Activated naive CD4-positive, alpha-beta T cell treated with anti-CD3 and anti-CD28 coated beads, Interleukin-2, amount 10 ng/mL, durations not matched to agents 7 days and 5 days (primary cell): ENCODE measurements around the gene LTB4R.

Source experiments
- CTCF ChIA-PET: fragments of 350-600 bp; sonication (Branson Sonifier 250); formaldehyde crosslinking; loops from one replicate; lab custom pipeline; 2021; ENCODE audit warnings: antibody characterized with exemption; lab: Charles Lee
- DNase-seq: peaks from one replicate; pipeline ENCODE4 v3.0.0-alpha.2; 2020
- H3K27ac Mint-ChIP-seq: one replicate; pipeline ENCODE4 v1.8.0; 2021; ENCODE audit warnings: mild to moderate bottlenecking, moderate library complexity, mixed read lengths
- H3K27me3 Mint-ChIP-seq: one replicate; pipeline ENCODE4 v1.8.0; 2021; ENCODE audit warnings: mild to moderate bottlenecking, mixed read lengths
- H3K36me3 Mint-ChIP-seq: one replicate; pipeline ENCODE4 v1.8.0; 2021; ENCODE audit warnings: mixed read lengths
- H3K4me1 Mint-ChIP-seq: one replicate; pipeline ENCODE4 v1.8.0; 2021; ENCODE audit warnings: mixed read lengths
- H3K4me3 Mint-ChIP-seq: one replicate; pipeline ENCODE4 v1.8.0; 2021; ENCODE audit warnings: mild to moderate bottlenecking, moderate library complexity, mixed read lengths
- H3K9me3 Mint-ChIP-seq: one replicate; pipeline ENCODE4 v1.8.0; 2021; ENCODE audit warnings: mixed read lengths

LTB4R gene

GRCh38 chr14:24283796-24284460 is 27.4 kb upstream of the LTB4R start:
- H3K36me3 Mint-ChIP-seq = no peaks in the 10 kb centered on the region
- peaks cover 13% of the 10 kb centered on the region for H3K27me3 Mint-ChIP-seq
- no peak for DNase-seq
- no peak overlapping the region for H3K4me3 Mint-ChIP-seq
- peaks cover 23% of the 10 kb centered on the region for H3K4me1 Mint-ChIP-seq
- no peaks in the 10 kb centered on the region for H3K9me3 Mint-ChIP-seq
- no peak overlapping the region for H3K27ac Mint-ChIP-seq
- CTCF ChIA-PET = interaction anchor here (0.9 to 1.4 kb wide), 2 partner anchors 8 to 41 kb away, joined by 3 to 6 read pairs; partner anchors contain the start of gene TINF2

DNA sequence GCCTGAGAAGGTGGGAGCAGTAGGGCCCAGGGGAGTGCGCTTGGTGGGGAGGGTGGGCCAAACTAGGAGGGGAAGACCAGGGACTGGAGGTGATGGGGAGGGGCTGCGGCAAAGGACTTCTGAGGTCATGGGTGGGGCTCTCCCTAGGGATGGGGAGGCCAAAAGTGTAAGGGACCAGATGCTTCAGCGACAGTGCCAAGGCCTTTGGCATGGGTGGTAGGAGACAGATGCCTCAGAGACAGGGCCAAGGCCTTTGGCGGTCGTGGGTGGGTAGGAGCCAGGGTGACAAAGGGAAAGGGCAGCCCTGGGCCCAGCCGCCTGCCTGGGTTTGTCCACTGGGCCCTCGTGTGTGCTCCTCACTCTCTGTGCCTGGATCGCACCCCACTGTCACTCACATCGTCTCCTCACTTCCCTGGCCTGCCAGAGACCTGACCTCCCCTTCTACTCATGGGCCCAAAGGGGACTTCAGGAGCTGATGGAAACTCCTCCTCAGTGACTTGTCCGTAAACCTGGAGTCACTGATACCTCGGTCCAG is 26.7 kb upstream of the LTB4R start:
- DNase-seq = no peak
- Mint-ChIP-seq H3K4me1 (peaks cover 21% of the 10 kb centered on the region), H3K27me3 (peaks cover 13% of the 10 kb centered on the region), H3K36me3 (peaks cover under 1% of the 10 kb centered on the region), H3K4me3 (no peak overlapping the region), H3K9me3 (no peaks in the 10 kb centered on the region), H3K27ac (no peak overlapping the region)
- CTCF ChIA-PET = interaction anchor here (1.4 kb wide), 1 partner anchor 24 kb away, joined by 3 read pairs; no protein-coding TSS in a partner anchor

GRCh38 chr14:24285351-24285750 is 26.0 kb upstream of the LTB4R start:
- CTCF ChIA-PET = interaction anchor here (1.4 kb wide), 1 partner anchor 23 kb away, joined by 3 read pairs; no protein-coding TSS in a partner anchor
- Mint-ChIP-seq H3K4me1 (peaks cover 23% of the 10 kb centered on the region), H3K27ac (no peak overlapping the region), H3K36me3 (peaks cover 8% of the 10 kb centered on the region), H3K9me3 (no peaks in the 10 kb centered on the region), H3K4me3 (no peak overlapping the region), H3K27me3 (peaks cover 9% of the 10 kb centered on the region)
- DNase-seq = no peak

DNA sequence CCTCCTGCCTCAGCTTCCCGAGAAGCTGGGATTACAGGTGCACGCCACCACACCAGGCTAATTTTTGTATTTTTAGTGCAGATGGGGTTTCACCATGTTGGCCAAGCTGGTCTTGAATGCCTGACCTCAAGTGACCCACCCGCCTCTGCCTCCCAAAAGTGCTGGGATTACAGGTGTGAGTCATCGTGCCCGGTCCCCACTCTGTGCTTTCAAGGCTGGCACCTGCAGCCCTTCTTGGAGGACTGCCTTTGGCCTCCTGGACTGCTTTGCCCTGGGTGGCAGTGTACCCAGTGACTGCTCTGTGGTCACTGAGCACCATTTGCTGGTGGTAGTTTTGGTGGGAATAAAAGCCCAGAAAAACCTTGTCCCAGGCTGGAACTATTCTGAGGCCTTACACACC is 24.3 kb upstream of the LTB4R start:
- Mint-ChIP-seq H3K27ac (no peak overlapping the region), H3K27me3 (no peaks in the 10 kb centered on the region), H3K36me3 (peaks cover 24% of the 10 kb centered on the region), H3K9me3 (no peaks in the 10 kb centered on the region), H3K4me3 (no peak overlapping the region), H3K4me1 (peaks cover 21% of the 10 kb centered on the region)
- DNase-seq = no peak
- CTCF ChIA-PET = interaction anchor here (1.4 kb wide), 1 partner anchor 44 kb away, joined by 3 read pairs; no protein-coding TSS in a partner anchor

GRCh38 chr14:24289649-24290280 is 21.5 kb upstream of the LTB4R start:
- Mint-ChIP-seq H3K27me3 (no peaks in the 10 kb centered on the region), H3K4me1 (peaks cover 21% of the 10 kb centered on the region), H3K9me3 (no peaks in the 10 kb centered on the region), H3K4me3 (no peak overlapping the region), H3K27ac (no peak overlapping the region), H3K36me3 (peaks cover 30% of the 10 kb centered on the region)
- DNase-seq = peak; percentile 60
- CTCF ChIA-PET = interaction anchor here (0.8 to 5.1 kb wide), 12 partner anchors 8 to 141 kb away, joined by 3 to 34 read pairs (median 5); partner anchors contain the start of genes CIDEB and TINF2

- CTCF ChIA-PET = interaction anchor here (0.9 to 5.1 kb wide), 8 partner anchors 9 to 63 kb away, joined by 3 to 34 read pairs (median 8); partner anchors contain the start of genes CIDEB and TINF2
Measured at GRCh38 chr14:24290746-24291145, 20.6 kb upstream of the LTB4R start.

GRCh38 chr14:24291446-24292117 is 19.7 kb upstream of the LTB4R start:
- Mint-ChIP-seq H3K36me3 (peaks cover 40% of the 10 kb centered on the region), H3K4me3 (no peak overlapping the region), H3K27me3 (no peaks in the 10 kb centered on the region), H3K4me1 (peaks cover 27% of the 10 kb centered on the region), H3K9me3 (no peaks in the 10 kb centered on the region), H3K27ac (no peak overlapping the region)
- CTCF ChIA-PET = interaction anchor here (1.7 to 5.1 kb wide), 5 partner anchors 8 to 49 kb away, joined by 6 to 34 read pairs (median 10); partner anchors contain the start of genes CIDEB and TINF2
- no peak for DNase-seq

More at GRCh38 chr14:24290746-24291145, 20.6 kb upstream of the LTB4R start:
- Mint-ChIP-seq H3K9me3 (no peaks in the 10 kb centered on the region), H3K36me3 (peaks cover 32% of the 10 kb centered on the region), H3K27ac (no peak overlapping the region), H3K27me3 (no peaks in the 10 kb centered on the region), H3K4me1 (peaks cover 21% of the 10 kb centered on the region), H3K4me3 (no peak overlapping the region)
- DNase-seq = no peak

DNA sequence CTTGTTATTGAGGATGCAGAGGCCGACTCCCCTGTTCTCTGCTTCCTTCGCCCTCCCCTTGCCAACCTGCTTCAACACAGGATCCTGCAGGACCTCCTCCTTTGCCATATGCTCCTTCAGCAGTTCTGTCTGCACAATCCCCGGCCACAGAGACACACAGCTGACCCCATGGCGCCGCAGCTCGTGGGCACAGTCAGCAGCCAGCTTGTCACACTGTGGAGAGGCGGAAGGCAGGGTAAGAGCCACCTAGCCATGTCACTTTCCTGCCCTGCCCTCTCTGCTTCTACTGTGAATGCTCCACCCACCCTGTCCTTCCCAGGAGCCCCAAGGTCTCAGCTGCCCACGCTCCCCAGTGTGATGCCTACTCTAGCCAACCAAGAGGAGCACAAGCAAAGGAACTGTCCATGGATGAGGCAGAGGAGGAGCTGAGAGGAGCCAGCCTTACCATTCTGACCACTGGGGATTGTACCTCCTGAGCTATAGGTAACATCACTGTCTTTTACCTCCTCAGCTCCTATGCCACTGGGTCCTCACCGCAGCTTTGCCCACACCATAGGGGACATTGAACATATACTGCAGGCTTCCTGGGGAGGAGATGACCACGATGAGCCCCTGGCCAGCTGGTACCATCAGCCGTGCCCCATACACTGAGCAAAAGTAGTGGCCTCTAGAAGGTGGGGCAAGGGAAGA is 19.0 kb upstream of the LTB4R start:
- CTCF ChIA-PET = interaction anchor here (0.8 to 5.1 kb wide), 7 partner anchors 9 to 139 kb away, joined by 3 to 34 read pairs (median 6); partner anchors contain the start of genes CIDEB and TINF2
- no peaks in the 10 kb centered on the region for H3K9me3 Mint-ChIP-seq
- peaks cover 45% of the 10 kb centered on the region for H3K36me3 Mint-ChIP-seq
- H3K27me3 Mint-ChIP-seq = no peaks in the 10 kb centered on the region
- DNase-seq = no peak
- no peak overlapping the region for H3K27ac Mint-ChIP-seq
- no peak overlapping the region for H3K4me3 Mint-ChIP-seq
- peaks cover 34% of the 10 kb centered on the region for H3K4me1 Mint-ChIP-seq

GRCh38 chr14:24293525-24293924 is 17.8 kb upstream of the LTB4R start:
- peaks cover 46% of the 10 kb centered on the region for H3K36me3 Mint-ChIP-seq

GRCh38 chr14:24296341-24297157 is 14.8 kb upstream of the LTB4R start:
- Mint-ChIP-seq H3K4me1 (peaks cover 51% of the 10 kb centered on the region), H3K27me3 (peaks cover 5% of the 10 kb centered on the region), H3K36me3 (peaks cover 31% of the 10 kb centered on the region), H3K9me3 (no peaks in the 10 kb centered on the region), H3K4me3 (peak overlapping the region; percentile 4), H3K27ac (peak overlapping the region; percentile 82)
- CTCF ChIA-PET = interaction anchor here (0.7 to 8.3 kb wide), 19 partner anchors 8 to 135 kb away, joined by 3 to 223 read pairs (median 8); partner anchors contain the start of genes CHMP4A, CIDEB, IRF9 and LTB4R
- peak; percentile 81 for DNase-seq

More at GRCh38 chr14:24293525-24293924, 17.8 kb upstream of the LTB4R start:
- Mint-ChIP-seq H3K27me3 (no peaks in the 10 kb centered on the region), H3K27ac (no peak overlapping the region), H3K4me1 (peaks cover 37% of the 10 kb centered on the region), H3K9me3 (no peaks in the 10 kb centered on the region), H3K4me3 (no peak overlapping the region)
- CTCF ChIA-PET = interaction anchor here (0.7 to 5.1 kb wide), 5 partner anchors 14 to 51 kb away, joined by 3 to 34 read pairs (median 8); partner anchors contain the start of genes CIDEB and TINF2
- no peak for DNase-seq

- Mint-ChIP-seq H3K4me1 (peaks cover 58% of the 10 kb centered on the region), H3K36me3 (peaks cover 28% of the 10 kb centered on the region), H3K4me3 (peak overlapping the region; percentile 7)
Measured at GRCh38 chr14:24297190-24297964, 13.9 kb upstream of the LTB4R start.

GRCh38 chr14:24298892-24299254 is 12.4 kb upstream of the LTB4R start:
- Mint-ChIP-seq H3K4me1 (peaks cover 58% of the 10 kb centered on the region), H3K27me3 (peaks cover 5% of the 10 kb centered on the region), H3K36me3 (peaks cover 33% of the 10 kb centered on the region), H3K9me3 (no peaks in the 10 kb centered on the region), H3K4me3 (peak overlapping the region; percentile 93), H3K27ac (peak overlapping the region; percentile 93)
- DNase-seq = no peak
- CTCF ChIA-PET = interaction anchor here (1.7 to 8.3 kb wide), 7 partner anchors 11 to 132 kb away, joined by 4 to 223 read pairs (median 19); partner anchors contain the start of genes CIDEB, LTB4R, LTB4R2 and MDP1

More at GRCh38 chr14:24297190-24297964, 13.9 kb upstream of the LTB4R start:
- no peak for DNase-seq
- CTCF ChIA-PET = interaction anchor here (0.7 to 8.3 kb wide), 22 partner anchors 9 to 240 kb away, joined by 3 to 223 read pairs (median 6); partner anchors contain the start of genes CHMP4A, CIDEB, GMPR2 and IRF9
- peaks cover 5% of the 10 kb centered on the region for H3K27me3 Mint-ChIP-seq
- H3K27ac Mint-ChIP-seq = peak overlapping the region; percentile 82
- H3K9me3 Mint-ChIP-seq = no peaks in the 10 kb centered on the region
